Calu3 (cell line): ENCODE measurements around the gene ZCCHC10. TPM values are rescaled to one million over a fixed set of nuclear protein-coding genes. Genes with fewer than 3 reads are reported as not detected.
"Not testable (repeated sequence)": the region's sequence is repeated elsewhere in the genome, so short reads cannot be mapped to it uniquely, and the experiment has no call there.

Experiments
- BruUV-seq: library from RNA; stranded (reverse); fragments of 400-500 nt; replicated peaks from 2 replicates; lab custom pipeline; 2021; lab: Mats Ljungman, UMichigan
- CTCF ChIA-PET: fragments of 300-600 bp; sonication (Branson Sonifier 250); formaldehyde crosslinking; loops from one replicate; lab custom pipeline; 2022; ENCODE audit warnings: antibody characterized with exemption; lab: Charles Lee
- DNase-seq: peaks from one replicate; pipeline ENCODE4 v3.0.0; 2022
- H3K27ac Mint-ChIP-seq: one replicate; pipeline ENCODE4 v1.8.0; 2022; ENCODE audit warnings: mixed read lengths; ENCODE audit not compliant: unreplicated experiment
- H3K27me3 Mint-ChIP-seq: one replicate; pipeline ENCODE4 v1.8.0; 2022; ENCODE audit warnings: mixed read lengths; ENCODE audit not compliant: unreplicated experiment
- H3K36me3 Mint-ChIP-seq: one replicate; pipeline ENCODE4 v1.8.0; 2022; ENCODE audit warnings: mild to moderate bottlenecking, moderate library complexity, mixed read lengths; ENCODE audit not compliant: insufficient read depth, unreplicated experiment
- H3K4me1 Mint-ChIP-seq: one replicate; pipeline ENCODE4 v1.8.0; 2022; ENCODE audit warnings: mild to moderate bottlenecking, low read depth, mixed read lengths; ENCODE audit not compliant: unreplicated experiment
- H3K4me3 Mint-ChIP-seq: one replicate; pipeline ENCODE4 v1.8.0; 2022; ENCODE audit warnings: mild to moderate bottlenecking, low read depth, moderate library complexity, mixed read lengths; ENCODE audit not compliant: unreplicated experiment
- H3K9me3 Mint-ChIP-seq: one replicate; pipeline ENCODE4 v1.8.0; 2022; ENCODE audit warnings: low read depth, mixed read lengths; ENCODE audit not compliant: unreplicated experiment
- intact Hi-C: fragments of 100-400 bp; cut with micrococcal nuclease; formaldehyde crosslinking; loops from one replicate; pipeline ENCODE4 v1.10.0; 2022; ENCODE audit not compliant: unreplicated experiment
- total RNA-seq: library from RNA; stranded (reverse); gene quantifications from 2 replicates; pipeline ENCODE4 v1.2.3, GENCODE V29; 2022
- TF ChIP-seq, protein P1 (sequence below): fragments of 200-600 bp; IDR thresholded peaks from one replicate; pipeline ENCODE4 v1.8.0; 2022; ENCODE audit warnings: antibody characterized with exemption; ENCODE audit not compliant: unreplicated experiment

ZCCHC10 gene
- total RNA-seq, 1 experiment from 2014 or later, result 31.8 TPM

DNA sequence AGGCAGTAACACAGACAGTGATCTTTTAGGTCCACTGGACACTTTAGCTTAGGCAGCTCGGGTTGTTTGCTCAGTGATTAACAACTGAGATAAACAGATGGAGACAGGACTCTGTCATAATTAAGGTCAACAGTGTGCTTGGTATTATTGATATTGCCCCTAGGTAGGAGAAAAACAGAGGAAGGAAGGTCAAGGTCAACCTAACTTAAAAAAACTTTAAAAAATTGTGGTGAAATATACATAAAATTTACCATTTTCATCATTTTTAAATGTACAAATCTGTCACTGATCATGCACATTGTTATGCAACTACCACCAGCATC is 23.3 kb upstream of the ZCCHC10 start:
- peak overlapping the region; percentile 43 for H3K27ac Mint-ChIP-seq
- no peaks in the 10 kb centered on the region for H3K9me3 Mint-ChIP-seq
- CTCF ChIA-PET, result interaction anchor here (1.6 kb wide), 1 partner anchor 19 kb away, joined by 6 read pairs; no protein-coding TSS in a partner anchor
- TF ChIP-seq, protein P1, sequence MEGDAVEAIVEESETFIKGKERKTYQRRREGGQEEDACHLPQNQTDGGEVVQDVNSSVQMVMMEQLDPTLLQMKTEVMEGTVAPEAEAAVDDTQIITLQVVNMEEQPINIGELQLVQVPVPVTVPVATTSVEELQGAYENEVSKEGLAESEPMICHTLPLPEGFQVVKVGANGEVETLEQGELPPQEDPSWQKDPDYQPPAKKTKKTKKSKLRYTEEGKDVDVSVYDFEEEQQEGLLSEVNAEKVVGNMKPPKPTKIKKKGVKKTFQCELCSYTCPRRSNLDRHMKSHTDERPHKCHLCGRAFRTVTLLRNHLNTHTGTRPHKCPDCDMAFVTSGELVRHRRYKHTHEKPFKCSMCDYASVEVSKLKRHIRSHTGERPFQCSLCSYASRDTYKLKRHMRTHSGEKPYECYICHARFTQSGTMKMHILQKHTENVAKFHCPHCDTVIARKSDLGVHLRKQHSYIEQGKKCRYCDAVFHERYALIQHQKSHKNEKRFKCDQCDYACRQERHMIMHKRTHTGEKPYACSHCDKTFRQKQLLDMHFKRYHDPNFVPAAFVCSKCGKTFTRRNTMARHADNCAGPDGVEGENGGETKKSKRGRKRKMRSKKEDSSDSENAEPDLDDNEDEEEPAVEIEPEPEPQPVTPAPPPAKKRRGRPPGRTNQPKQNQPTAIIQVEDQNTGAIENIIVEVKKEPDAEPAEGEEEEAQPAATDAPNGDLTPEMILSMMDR, result no peak
- no peak for DNase-seq
- H3K36me3 Mint-ChIP-seq, result peaks cover 45% of the 10 kb centered on the region
- H3K4me1 Mint-ChIP-seq, result peaks cover 34% of the 10 kb centered on the region
- H3K27me3 Mint-ChIP-seq, result no peaks in the 10 kb centered on the region
- no TSS peak for BruUV-seq
- H3K4me3 Mint-ChIP-seq, result peak overlapping the region; percentile 95
- intact Hi-C loops, result loop anchor here (5.0 kb wide), 1 partner anchor 32 kb away; no protein-coding TSS in a partner anchor

DNA sequence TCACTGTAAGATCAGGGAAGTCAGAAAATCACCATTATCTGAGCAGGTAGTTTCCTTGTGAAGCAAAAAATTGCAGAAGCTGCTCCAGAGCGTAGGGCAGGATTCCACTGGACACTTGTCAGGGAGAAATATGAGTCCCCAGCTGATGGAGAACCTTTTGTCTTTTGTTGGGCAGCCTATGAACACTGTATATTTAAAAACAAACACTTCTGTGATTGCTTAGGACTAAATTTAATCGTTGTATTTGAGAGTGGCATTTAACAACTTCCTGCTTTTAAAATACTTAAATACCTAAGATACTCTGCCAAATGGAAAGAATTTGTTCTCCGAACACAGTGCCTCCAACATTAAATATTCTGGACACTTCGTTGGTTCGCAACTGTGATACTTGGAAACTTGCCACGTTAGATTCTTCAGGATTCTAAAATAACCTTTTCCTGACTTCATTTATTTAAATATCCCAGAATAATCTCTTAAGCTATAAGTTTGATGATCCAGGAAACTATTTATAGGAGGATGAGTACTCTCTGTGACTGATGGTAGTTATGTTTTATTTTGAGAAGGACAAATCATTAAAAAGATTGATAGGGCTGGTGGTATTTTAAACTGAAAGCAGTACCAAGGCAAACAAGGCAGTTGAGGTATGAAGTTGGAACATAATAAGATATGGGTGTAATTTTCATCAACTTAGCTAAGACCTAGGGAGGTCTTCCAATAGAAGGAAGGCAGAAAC is 22.8 kb upstream of the ZCCHC10 start:
- no peaks in the 10 kb centered on the region for H3K27me3 Mint-ChIP-seq
- no peak for DNase-seq
- peak overlapping the region; percentile 95 for H3K4me3 Mint-ChIP-seq
- H3K9me3 Mint-ChIP-seq, result no peaks in the 10 kb centered on the region
- TF ChIP-seq, protein P1, result no peak
- H3K36me3 Mint-ChIP-seq, result peaks cover 40% of the 10 kb centered on the region
- no TSS peak for BruUV-seq
- CTCF ChIA-PET, result interaction anchor here (1.6 kb wide), 1 partner anchor 19 kb away, joined by 6 read pairs; no protein-coding TSS in a partner anchor
- intact Hi-C loops, result no loop called here
- H3K27ac Mint-ChIP-seq, result peak overlapping the region; percentile 43
- peaks cover 29% of the 10 kb centered on the region for H3K4me1 Mint-ChIP-seq

DNA sequence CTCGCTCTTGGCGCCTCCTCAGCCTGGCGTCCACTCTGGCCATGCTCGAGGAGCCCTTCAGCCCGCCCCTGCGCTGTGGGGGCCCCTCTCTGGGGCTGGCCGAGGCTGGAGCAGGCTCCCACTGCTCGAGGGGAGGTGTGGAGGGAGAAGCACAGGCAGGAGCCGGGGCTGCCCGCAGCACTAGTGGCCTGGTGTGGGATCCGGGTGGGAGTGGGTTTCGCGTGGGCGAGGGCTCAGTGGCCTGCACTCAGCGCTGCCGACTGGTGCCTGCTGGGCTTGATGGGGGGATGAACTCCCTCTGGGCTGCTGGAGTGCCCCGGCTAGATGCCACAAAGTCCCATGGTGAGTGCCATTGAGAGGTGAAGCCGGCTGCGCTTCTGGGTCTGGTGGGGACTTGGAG is 21.1 kb upstream of the ZCCHC10 start:
- TF ChIP-seq, protein P1, result no peak
- intact Hi-C loops, result no loop called here
- peaks cover 30% of the 10 kb centered on the region for H3K4me1 Mint-ChIP-seq
- DNase-seq, result no peak
- H3K9me3 Mint-ChIP-seq, result no peaks in the 10 kb centered on the region
- H3K36me3 Mint-ChIP-seq, result peaks cover 22% of the 10 kb centered on the region
- no peaks in the 10 kb centered on the region for H3K27me3 Mint-ChIP-seq
- BruUV-seq, result no TSS peak
- no peak overlapping the region for H3K4me3 Mint-ChIP-seq
- CTCF ChIA-PET, result no interaction called here
- no peak overlapping the region for H3K27ac Mint-ChIP-seq

DNA sequence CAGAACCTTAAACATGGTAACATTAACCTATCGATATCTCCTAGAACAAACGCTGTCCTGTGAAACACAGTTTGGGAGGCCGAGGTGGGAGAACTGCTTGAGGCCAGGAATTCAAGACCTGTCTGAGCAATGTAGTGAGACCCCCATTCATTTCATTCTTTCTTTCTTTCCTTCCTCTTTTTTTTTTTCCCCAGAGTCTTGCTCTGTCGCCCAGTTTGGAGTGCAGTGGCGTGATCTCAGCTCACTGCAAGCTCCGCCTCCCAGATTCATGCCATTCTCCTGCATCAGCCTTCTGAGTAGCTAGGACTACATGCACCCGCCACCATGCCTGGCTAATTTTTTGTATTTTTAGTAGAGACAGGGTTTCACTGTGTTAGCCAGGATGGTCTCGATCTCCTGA is 20.2 kb upstream of the ZCCHC10 start:
- H3K27ac Mint-ChIP-seq, H3K9me3 Mint-ChIP-seq, BruUV-seq, CTCF ChIA-PET, intact Hi-C loops, H3K4me3 Mint-ChIP-seq, DNase-seq, H3K27me3 Mint-ChIP-seq: not testable (repeated sequence)
- Mint-ChIP-seq H3K4me1 (peaks cover 36% of the 10 kb centered on the region), H3K36me3 (peaks cover 14% of the 10 kb centered on the region)

DNA sequence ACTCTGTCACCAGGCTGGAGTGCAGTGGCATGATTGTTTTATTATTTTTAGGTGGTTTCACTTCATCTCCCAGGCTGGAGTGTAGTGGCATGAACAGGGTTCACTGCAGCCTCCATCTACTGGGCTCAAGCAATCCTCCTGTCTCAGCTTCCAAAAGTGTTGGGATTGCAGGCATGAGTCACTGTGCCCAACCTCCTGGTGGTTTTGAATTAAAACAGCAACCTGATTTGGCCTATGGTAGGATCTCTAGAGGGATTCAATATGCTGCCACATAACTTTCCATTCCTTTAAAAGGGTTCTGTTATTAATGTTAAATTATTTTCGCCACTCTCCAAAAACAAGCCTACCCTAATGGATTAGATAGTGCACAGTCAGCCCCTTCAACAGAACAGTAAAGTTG is 15.6 kb upstream of the ZCCHC10 start:
- H3K36me3 Mint-ChIP-seq, result no peaks in the 10 kb centered on the region
- intact Hi-C loops, result no loop called here

More for the DNA sequence above, 15.6 kb upstream of the ZCCHC10 start:
- Mint-ChIP-seq H3K4me3 (no peak overlapping the region), H3K4me1 (peaks cover 7% of the 10 kb centered on the region), H3K27ac (no peak overlapping the region), H3K9me3 (no peaks in the 10 kb centered on the region), H3K27me3 (no peaks in the 10 kb centered on the region)
- no peak for DNase-seq
- TF ChIP-seq, protein P1, result peak; percentile 28
- BruUV-seq, result no TSS peak
- CTCF ChIA-PET, result interaction anchor here (0.6 kb wide), 1 partner anchor 14 kb away, joined by 3 read pairs; no protein-coding TSS in a partner anchor
